NCI-H1436 (cell line): ENCODE data around the gene PJVK.
"Not testable (repeated sequence)": the region's sequence is repeated elsewhere in the genome, so short reads cannot be mapped to it uniquely, and the experiment has no call there.

Source experiments
- DNase-seq: peaks from one replicate; lab custom pipeline; 2025; lab: John Stamatoyannopoulos, UW

Gene PJVK, protein sequence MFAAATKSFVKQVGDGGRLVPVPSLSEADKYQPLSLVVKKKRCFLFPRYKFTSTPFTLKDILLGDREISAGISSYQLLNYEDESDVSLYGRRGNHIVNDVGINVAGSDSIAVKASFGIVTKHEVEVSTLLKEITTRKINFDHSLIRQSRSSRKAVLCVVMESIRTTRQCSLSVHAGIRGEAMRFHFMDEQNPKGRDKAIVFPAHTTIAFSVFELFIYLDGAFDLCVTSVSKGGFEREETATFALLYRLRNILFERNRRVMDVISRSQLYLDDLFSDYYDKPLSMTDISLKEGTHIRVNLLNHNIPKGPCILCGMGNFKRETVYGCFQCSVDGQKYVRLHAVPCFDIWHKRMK

DNA sequence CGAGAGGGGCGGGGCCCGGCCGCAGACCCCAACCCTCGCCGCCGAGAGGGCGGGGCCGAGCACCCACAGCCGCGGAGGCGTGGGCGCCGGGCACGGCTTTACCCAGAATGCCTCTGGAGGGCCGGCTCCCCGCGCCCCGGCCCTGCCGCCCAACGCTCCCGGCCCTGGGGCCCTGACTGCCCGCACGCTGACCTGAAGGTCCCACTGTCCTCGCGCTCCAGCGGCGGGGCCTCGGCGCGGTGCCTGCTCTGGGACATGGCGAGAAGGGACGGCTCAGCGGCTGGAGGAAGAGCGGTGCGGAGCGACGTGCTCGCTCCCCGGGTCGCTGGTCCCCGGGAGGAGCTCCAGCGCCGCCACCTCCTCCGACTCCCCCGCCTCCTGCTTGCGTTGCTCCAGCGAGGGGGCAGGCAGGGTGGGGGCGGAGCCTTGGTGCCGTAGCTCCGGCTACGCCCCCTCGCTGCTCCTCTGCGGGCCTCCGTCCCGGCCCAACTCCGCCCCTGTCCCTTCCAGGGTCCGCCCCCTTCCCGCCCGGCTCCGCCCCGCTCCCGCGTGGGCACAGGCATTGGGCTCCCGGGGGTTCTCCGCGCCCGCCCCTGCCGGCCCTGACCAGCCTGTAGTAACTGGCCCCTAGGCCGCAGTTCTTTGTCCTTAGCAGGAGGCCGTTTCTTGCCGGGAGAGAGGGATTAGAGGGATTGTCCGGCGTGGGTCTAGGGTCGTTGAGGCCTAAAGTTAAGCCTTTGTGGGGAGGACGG lies at the start of gene PJVK, which contains the start of gene PRKRA:
PJVK (plus strand) TSS at position 605 of the 752 bp plus-strand sequence. CDS start 2,032 bp downstream, outside the sequence.
PRKRA (minus strand) TSS at position 402 of the 752 bp plus-strand sequence; CDS start at position 257, 145 bp downstream.
- peak; percentile 96 for DNase-seq

DNA sequence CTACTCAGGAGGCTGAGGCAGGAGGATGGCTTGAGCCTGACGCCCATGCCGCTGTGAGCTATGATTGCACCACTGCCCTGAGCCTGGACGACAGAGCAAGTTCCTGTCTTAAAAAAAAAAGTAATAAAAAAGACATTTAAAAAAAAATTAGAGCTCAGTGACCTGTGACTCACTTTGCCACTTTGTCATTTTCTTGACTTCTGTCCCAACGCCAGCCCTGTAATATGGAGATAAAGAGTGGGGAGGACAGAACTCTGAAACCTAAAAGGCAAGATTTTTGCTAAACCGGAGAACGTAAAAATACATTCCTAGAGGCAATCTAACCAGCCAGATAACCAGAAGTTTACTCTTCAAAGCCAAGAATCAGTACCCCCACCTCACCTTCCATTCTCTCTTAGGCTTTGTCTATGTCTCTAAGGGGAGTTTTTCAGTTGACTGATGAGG lies 49.2 kb upstream of the PJVK start:
- no peak for DNase-seq

DNA sequence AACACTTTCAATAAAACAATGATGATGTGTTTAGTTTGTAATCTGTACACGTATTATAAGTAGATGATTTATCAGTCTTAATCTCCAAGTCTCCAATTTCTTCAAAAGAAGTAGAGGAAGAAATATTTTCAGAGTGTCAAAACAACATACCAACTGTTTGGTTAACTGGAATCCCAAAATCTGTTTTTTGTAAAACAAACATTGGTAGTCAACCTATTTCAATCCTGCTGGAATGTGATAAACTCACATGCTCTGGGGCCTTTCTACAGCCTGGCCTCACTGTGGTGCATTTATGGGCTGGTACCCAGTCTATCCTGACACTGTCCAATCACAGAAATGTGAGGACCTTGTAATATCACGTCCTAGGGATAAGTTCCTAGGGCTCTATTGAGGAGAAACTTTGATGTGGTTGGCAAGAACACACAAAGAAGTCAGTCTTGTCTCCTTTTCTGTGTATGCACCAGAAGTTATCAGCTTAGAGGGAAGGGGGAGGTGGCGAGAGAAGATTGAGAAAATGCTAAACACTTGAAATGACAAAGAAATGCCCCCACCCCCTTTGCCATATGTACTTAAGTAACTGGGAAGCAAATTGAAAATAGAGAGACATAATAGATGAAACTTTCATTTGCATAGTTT lies 47.4 kb upstream of the PJVK start:
- no peak for DNase-seq

DNA sequence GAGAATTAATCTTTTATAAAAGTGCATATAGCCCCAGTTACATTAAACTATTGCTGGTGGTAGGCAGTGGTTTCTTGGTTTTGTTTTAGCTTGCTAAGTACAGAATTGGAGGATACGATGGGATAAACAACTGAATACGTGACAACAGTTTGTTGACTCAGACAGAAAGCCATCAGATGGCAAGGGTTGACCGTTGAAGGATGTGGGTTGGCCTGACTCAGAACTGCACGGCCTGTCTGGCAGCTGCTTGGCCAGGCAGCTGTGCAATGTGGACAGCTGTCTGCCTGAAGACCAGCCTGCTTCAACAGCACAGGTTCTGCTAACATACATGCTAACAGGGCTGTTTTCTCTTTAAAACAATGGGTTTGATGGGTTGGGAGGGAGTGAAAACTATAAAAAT lies 46.8 kb upstream of the PJVK start:
- DNase-seq: no peak

DNA sequence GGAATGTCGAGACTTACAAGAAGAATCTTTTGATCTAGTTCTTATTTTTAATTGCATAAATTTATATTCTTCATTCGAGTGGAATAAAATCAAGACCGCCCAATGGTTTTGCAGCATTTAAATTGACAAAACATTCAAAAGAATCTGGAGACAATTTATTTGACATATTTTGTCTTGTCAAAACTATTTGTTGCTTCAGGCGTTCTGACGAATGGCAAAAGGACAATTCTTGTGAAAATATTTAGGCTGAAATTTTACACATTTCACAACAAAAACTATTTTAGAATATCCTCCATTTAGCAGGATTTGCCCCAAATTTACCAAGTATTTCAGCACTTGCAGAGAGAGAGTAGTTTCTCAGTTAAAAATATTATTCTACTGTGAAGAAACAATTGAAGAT lies 41.9 kb upstream of the PJVK start:
- no peak for DNase-seq

DNA sequence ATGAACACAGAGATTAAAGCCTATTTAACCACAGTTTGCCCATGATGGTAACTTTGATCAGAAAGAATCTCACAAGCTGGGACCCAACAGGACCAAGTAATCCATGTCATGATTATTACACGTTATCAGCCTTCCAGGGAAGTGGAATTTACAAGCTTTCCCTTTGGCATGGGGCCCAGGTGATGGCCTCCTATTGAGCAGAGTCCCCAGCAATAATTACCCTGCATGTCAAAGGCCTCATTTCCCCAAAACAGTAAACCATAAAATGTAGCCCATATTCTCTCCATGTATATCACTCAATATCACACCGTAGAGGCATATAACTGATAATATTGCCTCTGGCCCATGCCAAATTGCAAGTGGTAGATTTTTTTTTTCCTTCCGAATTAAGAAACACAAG lies 39.1 kb upstream of the PJVK start:
- no peak for DNase-seq

DNA sequence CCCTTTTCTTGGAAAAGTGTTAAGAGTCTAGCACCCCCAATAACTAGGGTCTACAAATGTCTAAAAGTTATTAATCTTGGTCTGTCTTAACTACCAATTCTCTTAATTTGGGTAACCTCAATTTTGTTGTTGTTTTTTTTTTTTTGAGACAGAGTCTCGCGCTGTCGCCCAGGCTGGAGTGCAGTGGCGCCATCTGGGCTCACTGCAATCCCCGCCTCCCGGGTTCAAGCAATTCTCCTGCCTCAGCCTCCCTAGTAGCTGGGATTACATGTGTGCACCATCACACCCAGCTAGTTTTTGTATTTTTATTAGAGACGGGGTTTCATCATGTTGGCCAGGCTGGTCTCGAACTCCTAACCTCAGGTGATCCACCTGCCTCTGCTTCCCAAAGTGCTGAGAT lies 38.7 kb upstream of the PJVK start:
- DNase-seq: not testable (repeated sequence)

DNA sequence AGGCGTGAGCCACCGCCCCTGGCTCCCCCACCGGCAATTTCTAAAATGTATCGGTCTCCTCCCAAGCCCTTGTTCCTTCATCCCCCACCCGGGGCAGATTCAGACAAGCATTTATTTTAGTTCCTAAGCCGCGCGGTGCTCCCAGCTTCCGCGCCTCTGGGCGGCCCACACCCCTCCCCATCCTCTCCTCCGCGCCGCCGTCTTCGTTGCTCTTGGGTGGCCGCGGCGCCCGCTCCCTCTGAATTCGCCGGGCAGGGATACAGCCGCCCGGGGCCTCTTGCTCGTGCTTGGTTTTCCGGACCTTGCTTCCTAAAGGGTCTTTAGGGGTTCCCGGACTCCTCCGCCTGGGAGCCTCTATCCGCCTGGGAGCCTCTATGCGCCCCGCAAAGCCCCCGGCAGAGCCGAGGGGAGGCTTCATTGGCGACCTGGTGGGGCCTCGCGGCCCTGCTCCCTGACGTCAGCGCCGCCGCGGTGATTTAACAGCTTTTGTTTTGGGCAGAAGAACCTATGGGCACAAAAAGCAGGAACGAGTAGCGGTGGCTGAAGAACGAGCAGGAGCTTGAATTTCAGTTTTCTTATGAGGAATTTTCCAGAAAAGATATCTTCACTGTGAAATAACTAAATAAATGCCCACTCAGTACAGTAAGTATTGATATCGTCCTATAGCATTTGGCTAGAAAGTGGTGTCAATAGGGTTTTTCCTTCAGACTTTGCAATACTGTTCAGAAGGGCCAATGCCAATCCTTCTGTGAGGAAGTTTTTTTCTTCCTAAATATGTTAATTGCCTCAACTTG lies 37.5 kb upstream of the PJVK start:
- peak; percentile 77 for DNase-seq

DNA sequence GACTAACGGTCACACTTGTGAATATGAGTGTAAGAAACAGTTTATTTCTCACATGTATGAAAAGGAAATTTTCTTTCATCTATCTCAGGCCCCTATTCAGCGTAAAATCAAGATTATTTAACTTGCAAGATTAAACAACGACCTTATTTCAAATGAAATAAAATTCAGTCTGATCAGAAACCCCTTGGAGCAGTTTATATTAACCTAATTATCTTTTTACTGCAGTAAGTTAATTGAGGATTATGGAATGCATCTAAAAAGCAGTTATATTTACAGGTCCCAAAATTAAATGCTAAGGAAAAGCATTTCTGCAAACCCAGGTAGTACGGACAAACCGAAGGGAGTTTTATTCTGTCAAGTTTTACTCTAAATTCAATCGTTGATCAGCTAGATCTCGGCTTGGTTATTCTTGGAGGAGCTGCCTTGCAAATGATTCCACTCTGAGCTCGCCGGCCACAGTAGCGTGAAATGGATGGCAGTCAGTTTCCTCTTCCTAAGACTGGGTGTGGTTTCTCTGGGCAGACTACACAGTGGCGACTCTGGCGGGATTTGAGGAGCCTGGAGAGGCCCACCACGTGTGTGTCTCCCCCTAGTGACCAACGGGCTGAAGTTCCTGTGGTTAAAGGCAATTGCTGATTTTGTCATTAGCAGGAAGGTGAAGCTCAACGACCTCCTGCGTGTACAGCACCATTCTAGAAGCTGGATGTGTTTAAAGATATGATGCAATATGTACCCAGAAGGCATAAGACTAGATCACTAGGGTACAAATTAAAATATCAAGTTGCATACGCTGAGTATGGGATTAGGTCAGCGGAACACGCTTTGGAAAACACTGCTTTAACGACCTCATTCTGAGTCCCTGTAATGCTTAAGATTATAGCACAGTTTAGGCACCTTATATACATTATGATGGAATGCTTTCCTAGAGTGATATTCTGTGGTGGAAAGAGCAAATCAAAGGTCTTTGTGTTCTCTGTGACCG lies 36.6 kb upstream of the PJVK start:
- DNase-seq: peak; percentile 91

DNA sequence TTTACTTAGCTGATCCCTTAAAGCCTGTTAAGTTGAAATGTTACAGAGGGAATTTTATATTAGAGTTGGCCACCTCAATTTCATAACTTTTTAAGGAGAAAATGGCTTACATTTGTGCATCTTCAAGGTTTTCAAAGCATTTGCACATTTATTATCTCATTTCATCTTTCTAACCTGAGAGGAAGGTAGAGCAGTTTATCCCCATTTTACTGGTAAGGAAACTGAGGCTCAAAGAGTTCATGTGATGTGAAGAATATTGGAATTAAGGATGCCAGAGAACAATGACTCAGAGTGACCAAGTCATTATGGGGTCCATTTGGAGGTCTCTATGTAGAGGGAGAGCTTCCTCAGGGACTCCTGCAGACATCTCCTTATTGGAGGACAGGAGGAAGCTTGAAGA lies 35.2 kb upstream of the PJVK start:
- no peak for DNase-seq

DNA sequence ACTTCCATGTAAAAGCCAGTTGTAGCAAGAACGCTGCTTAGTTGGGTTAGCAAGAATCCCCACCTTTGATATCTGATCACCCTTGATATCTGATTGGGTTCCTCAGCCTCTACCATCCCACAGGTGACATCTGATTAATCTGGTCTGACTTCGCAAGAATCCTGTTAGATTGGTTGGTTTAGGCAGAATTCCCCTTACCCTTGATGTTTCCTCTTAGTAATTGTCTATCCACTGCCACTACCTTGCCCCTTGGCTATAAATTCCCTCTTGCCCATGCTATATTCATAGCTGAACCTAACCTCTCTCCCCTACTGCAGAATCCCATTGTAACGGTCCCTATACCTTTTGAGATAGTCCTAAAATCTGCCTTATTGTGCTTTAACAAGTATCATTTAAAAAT lies 33.3 kb upstream of the PJVK start:
- DNase-seq: no peak

DNA sequence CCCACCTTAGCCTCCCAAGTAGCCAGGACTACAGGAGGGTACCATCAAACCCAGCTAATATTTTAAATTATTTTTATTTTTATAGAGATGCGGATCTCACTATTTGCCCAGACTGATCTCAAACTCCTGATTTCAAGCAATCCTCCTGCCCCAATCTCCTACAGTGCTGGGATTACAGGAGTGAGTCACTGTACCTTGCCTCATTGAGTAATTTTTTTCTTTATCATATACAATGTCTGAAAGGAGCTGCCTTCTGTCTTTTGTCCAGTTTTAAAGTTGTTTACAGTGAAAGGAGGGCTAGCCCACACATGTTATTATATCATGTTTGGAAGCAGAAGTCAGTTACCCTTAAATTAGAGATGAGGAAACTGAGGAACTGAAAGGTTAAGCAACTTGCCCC lies 32.8 kb upstream of the PJVK start:
- DNase-seq: no peak

DNA sequence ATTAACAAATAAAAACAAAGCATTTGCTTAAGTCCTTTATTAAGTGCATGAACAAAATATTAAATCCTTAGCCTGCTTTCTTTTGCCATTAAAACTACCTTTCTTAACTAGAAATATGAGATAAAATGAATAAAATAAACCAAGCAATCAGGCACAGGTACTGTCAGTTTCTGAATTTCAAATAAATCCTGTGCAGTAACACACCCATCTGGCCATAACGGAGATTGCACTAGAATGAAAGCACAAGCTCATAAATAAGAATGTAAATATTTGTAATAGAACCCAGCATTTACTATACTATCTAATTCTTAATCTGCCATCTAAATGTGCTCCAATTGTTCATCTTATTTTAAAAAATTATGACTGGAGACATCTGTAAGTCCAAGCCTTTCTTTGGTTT lies 32.1 kb upstream of the PJVK start:
- DNase-seq: no peak

DNA sequence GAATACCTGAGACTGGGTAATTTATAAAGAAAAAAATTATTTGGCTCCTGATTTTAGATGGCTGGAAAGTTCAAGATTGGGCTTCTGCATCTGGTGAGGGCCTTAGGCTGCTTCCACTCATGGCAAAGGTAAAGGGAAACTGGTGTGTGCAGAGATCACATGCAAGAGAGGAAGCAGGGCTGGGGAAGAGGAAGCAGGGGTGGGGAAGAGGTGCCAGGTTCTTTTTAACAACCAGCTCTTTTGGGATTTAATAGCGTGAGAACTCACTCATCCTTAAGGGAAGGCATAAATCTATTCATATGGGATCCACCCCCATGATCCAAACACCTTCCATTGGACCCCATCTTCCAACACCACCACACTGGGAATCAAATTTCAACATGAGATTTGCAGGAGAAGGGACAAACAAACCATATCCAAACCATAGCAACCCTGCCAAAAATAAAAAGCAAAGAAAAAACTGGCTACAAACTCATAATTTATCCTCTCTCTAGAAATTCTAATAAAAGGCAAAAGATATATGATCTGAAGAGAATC lies 30.6 kb upstream of the PJVK start:
- DNase-seq: no peak

DNA sequence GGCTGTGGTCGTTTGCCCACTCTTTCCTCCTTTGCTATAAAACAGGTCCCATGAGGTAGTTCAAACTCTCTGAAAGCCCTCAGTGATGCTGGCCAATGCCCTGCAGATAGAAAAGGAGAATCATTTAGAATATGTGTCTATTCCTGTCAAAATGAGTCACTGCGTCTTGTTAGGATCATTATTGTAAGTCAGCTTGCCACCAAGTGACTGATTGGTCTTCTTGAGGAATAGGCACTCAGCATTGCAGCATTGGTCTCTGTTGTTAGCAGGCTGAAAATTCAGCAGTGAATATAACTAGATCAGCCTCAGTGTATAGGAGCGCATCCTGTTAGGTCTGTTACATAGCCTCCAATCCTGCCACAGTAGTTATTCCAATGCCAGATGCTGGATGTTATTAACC lies 29.1 kb upstream of the PJVK start:
- no peak for DNase-seq

DNA sequence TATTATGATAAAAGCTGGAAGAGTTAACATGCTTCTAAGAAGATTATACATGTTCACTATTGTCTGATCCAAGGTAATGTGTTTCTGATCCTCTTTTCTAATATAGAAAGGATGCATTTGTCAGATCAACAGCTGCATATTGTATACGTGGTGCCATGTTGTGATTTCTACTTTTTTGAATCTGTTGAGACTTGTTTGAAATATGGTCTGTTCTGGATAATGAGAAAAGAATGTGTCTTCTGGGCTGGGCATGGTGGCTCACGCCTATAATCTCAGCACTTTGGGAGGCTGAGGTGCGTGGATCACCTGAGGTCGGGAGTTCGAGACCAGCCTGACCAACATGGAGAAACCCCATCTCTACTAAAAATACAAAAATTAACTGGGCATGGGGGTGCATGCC lies 27.4 kb upstream of the PJVK start:
- DNase-seq: not testable (repeated sequence)

DNA sequence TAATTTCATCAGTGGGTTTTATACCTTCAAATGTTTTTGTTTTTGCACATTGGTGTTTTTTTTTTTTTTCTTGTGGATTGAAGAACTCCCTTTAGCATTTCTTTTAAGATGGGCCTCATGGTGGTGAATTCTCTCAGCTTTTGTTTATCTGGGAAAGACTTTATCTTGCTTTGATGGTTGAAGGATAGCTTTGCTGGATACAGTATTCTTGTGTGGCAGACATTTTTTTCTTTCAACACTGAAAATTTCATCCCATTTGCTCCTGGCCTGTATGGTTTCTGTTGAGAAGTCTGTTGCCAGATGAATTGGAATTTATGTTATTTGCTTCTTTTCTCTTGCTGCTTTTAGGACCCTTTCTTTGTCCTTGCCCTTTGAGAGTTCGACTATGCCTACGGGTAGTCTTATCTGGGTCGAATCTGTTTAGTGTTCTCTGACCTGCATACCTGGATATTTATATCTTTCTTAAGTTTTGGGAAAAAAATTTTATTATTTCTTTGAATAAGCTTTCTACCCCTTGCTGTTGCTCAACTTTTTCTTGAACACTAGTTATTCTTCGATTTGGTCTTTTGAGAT lies 25.8 kb upstream of the PJVK start:
- DNase-seq: no peak

DNA sequence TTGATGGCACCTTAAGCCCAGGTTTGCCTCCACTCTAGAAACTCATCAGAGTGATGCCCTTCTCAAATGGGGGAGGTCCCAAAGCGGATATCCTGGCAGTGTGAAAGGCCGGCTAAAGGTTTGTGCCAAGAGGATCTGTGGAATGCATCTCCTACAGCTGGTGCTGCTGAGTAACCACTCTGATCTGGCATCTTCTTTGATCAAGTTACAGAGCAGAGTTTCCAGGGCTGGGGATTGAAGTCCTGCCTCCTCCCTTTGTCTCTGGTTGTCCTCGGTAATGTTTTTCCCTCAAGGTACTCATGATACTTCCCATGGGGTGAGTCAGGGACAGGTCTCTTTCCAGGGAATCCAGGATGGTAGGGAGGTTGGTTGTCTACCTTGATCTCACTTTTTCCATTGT lies 24.8 kb upstream of the PJVK start:
- DNase-seq: no peak

DNA sequence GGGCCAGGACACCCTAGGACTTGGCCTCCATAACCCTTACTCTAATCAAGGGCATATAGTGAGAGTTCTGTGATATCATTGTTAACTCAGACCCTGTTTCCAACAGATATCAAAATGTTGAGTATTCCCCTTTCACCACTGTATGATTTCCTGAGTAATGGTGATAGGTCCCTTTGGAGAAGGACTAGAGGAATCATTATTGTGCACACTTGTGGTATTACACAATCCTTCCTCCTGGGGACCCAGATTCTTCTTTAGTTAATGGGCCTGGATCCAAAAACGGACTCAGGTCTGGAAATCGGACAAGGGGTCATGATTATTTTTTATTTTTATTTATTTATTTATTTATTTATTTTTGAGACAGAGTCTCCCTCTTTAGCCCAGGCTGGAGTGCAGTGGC lies 23.7 kb upstream of the PJVK start:
- no peak for DNase-seq

DNA sequence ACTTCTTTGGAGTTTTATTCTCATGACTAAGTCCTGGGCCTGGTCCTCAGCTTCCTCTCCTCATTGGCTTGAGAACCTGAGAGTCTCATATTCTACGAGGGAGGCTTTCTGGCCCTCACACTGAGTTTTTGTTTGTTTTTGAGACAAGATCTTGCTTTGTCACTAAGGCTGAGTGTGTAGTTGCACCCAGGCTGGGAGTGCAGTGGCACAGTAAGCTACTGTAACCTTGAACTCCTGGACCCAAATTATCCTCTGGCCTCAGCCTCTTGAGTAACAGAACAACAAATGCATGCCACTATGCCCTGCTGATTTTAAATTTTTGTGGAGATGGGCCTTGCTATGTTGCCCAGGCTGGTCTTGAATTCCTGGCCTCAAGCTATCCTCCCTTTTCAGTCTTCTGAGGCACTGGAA lies 22.8 kb upstream of the PJVK start:
- no peak for DNase-seq
